Activated CD8-positive, alpha-beta memory T cell treated with anti-CD3 and anti-CD28 coated beads for 24 hours (primary cell): ENCODE results near the gene LRRC3C.

Experiments used
- DNase-seq: peaks from one replicate; pipeline ENCODE4 v3.0.0-alpha.2; 2020

The LRRC3C gene

GRCh38 chr17:39980351-39981206 lies 53.0 kb downstream of the LRRC3C start, which contains the start of gene PSMD3:
Gene PSMD3 (plus strand): TSS chr17:39980807. CDS start chr17:39980971, 164 bp downstream.
- peak; percentile 98 for DNase-seq

GRCh38 chr17:39981207-39981741 lies 53.7 kb downstream of the LRRC3C start:
- DNase-seq, result no peak

- DNase-seq, result no peak
These were observed 54.3 kb downstream of the LRRC3C start for GRCh38 chr17:39981766-39982375.

GRCh38 chr17:39988206-39988810 lies 60.8 kb downstream of the LRRC3C start:
- no peak for DNase-seq

- no peak for DNase-seq
These were observed 66.9 kb downstream of the LRRC3C start for GRCh38 chr17:39994448-39994847.
